H9 (cell line): ENCODE results near the gene GRID2. TPM values are rescaled to one million over a fixed set of nuclear protein-coding genes. Genes with fewer than 3 reads are reported as not detected.

Experiments used
- DNase-seq: peaks from one replicate; pipeline ENCODE4 v3.0.0-alpha.2; 2017
- H2AFZ ChIP-seq: one replicate; pipeline ENCODE4 v1.6.1; 2013; ENCODE audit warnings: mild to moderate bottlenecking, low read length, control low read depth, moderate library complexity
- H2AK5ac ChIP-seq: 2 replicates; pipeline ENCODE4 v1.6.1; 2013; ENCODE audit warnings: low read length, control low read depth, mixed read lengths; ENCODE audit not compliant: insufficient read length
- H2BK120ac ChIP-seq: one replicate; pipeline ENCODE4 v1.6.1; 2013; ENCODE audit warnings: low read depth, mild to moderate bottlenecking, low read length, control low read depth, inconsistent platforms; ENCODE audit not compliant: poor library complexity, severe bottlenecking
- H2BK12ac ChIP-seq: 2 replicates; pipeline ENCODE4 v1.6.1; 2013; ENCODE audit warnings: low read length, control low read depth, mixed read lengths, low read depth; ENCODE audit not compliant: insufficient read length
- H2BK15ac ChIP-seq: 2 replicates; pipeline ENCODE4 v1.6.1; 2013; ENCODE audit warnings: low read depth, low read length, control low read depth
- H2BK20ac ChIP-seq: one replicate; pipeline ENCODE4 v1.6.1; 2013; ENCODE audit warnings: low read depth, mild to moderate bottlenecking, low read length, control low read depth, inconsistent platforms; ENCODE audit not compliant: poor library complexity, severe bottlenecking
- H2BK5ac ChIP-seq: 2 replicates; pipeline ENCODE4 v1.6.1; 2013; ENCODE audit warnings: low read length, control low read depth, mixed read lengths; ENCODE audit not compliant: insufficient read length
- H3K14ac ChIP-seq: 2 replicates; pipeline ENCODE4 v1.6.1; 2013; ENCODE audit warnings: low read length, control low read depth; ENCODE audit not compliant: insufficient read depth
- H3K18ac ChIP-seq: 2 replicates; pipeline ENCODE4 v1.6.1; 2013; ENCODE audit warnings: low read depth, mild to moderate bottlenecking, mixed read lengths, low read length, control low read depth; ENCODE audit not compliant: insufficient read length
- H3K23ac ChIP-seq: 2 replicates; pipeline ENCODE4 v1.6.1; 2013; ENCODE audit warnings: low read length, control low read depth, mixed read lengths, low read depth; ENCODE audit not compliant: insufficient read length
- H3K23me2 ChIP-seq: 2 replicates; pipeline ENCODE4 v1.6.1; 2013; ENCODE audit warnings: low read depth, mild to moderate bottlenecking, mixed read lengths, low read length, control low read depth; ENCODE audit not compliant: insufficient read length, poor library complexity, severe bottlenecking
- H3K27ac ChIP-seq: 2 replicates; pipeline ENCODE4 v1.5.1; 2013; ENCODE audit warnings: low read length, control low read depth, mixed read lengths, low read depth; ENCODE audit not compliant: insufficient read length
- H3K27me3 ChIP-seq: 2 replicates; pipeline ENCODE4 v1.6.1; 2013; ENCODE audit warnings: low read length, control low read depth, inconsistent platforms; ENCODE audit not compliant: insufficient read depth
- H3K4ac ChIP-seq: 2 replicates; pipeline ENCODE4 v1.6.1; 2013; ENCODE audit warnings: low read depth, mild to moderate bottlenecking, control low read depth, inconsistent platforms, low read length, moderate library complexity
- H3K4me1 ChIP-seq: 2 replicates; pipeline ENCODE4 v1.6.1; 2013; ENCODE audit warnings: low read length, control low read depth, inconsistent platforms; ENCODE audit not compliant: insufficient read depth
- H3K4me2 ChIP-seq: 2 replicates; pipeline ENCODE4 v1.6.1; 2013; ENCODE audit warnings: low read length, control low read depth, mixed read lengths; ENCODE audit not compliant: insufficient read length, insufficient read depth
- H3K56ac ChIP-seq: 2 replicates; pipeline ENCODE4 v1.6.1; 2013; ENCODE audit warnings: low read depth, mild to moderate bottlenecking, mixed read lengths, low read length, control low read depth; ENCODE audit not compliant: insufficient read length
- H3K79me1 ChIP-seq: 2 replicates; pipeline ENCODE4 v1.6.1; 2013; ENCODE audit warnings: low read depth, mild to moderate bottlenecking, moderate library complexity, low read length, control low read depth, inconsistent platforms; ENCODE audit not compliant: insufficient read depth, poor library complexity, severe bottlenecking
- H3K79me2 ChIP-seq: 2 replicates; pipeline ENCODE4 v1.6.1; 2013; ENCODE audit warnings: low read length, control low read depth, inconsistent platforms; ENCODE audit not compliant: insufficient read depth
- H3K9ac ChIP-seq: 2 replicates; pipeline ENCODE4 v1.6.1; 2013; ENCODE audit warnings: low read length, control low read depth, mixed read lengths; ENCODE audit not compliant: insufficient read length; ENCODE audit errors: extremely low read depth
- H3K9me3 ChIP-seq: one replicate; pipeline ENCODE4 v1.6.1; 2013; ENCODE audit warnings: low read depth, low read length, inconsistent platforms; ENCODE audit not compliant: control insufficient read depth
- H3T11ph ChIP-seq: one replicate; pipeline ENCODE4 v1.6.1; 2013; ENCODE audit warnings: mild to moderate bottlenecking, low read length, control low read depth, inconsistent platforms
- H4K20me1 ChIP-seq: one replicate; pipeline ENCODE4 v1.6.1; 2013; ENCODE audit not compliant: control insufficient read depth, insufficient read length, insufficient read depth
- H4K5ac ChIP-seq: 2 replicates; pipeline ENCODE4 v1.6.1; 2013; ENCODE audit warnings: low read depth, mild to moderate bottlenecking, mixed read lengths, low read length, control low read depth; ENCODE audit not compliant: insufficient read length
- H4K8ac ChIP-seq: replicated peaks from 2 replicates; pipeline ENCODE4 v1.6.1; 2013; ENCODE audit warnings: low read length, control low read depth, mixed read lengths, low read depth; ENCODE audit not compliant: insufficient read length
- H4K91ac ChIP-seq: 2 replicates; pipeline ENCODE4 v1.6.1; 2013; ENCODE audit warnings: low read depth, mild to moderate bottlenecking, moderate library complexity, mixed read lengths, low read length, control low read depth; ENCODE audit not compliant: insufficient read length
- H3K27ac Mint-ChIP-seq, 3 experiments: 2 replicates in 2 of 3; 3 replicates in 1 of 3; pipeline ENCODE4 v1.8.0; 2020 to 2021; ENCODE audit warnings: mixed read lengths in 3 of 3, mild to moderate bottlenecking in 1 of 3, moderate library complexity in 1 of 3
- H3K27me3 Mint-ChIP-seq: 2 replicates; pipeline ENCODE4 v1.8.0; 2021; ENCODE audit warnings: low read depth, mild to moderate bottlenecking, moderate library complexity, mixed read lengths
- H3K36me3 Mint-ChIP-seq, 3 experiments: 2 replicates in 2 of 3; 3 replicates in 1 of 3; pipeline ENCODE4 v1.8.0; 2020 to 2021; ENCODE audit warnings: low read depth in 3 of 3, mixed read lengths in 3 of 3; ENCODE audit not compliant: insufficient read depth in 1 of 3
- H3K4me1 Mint-ChIP-seq, 2 experiments: 2 replicates each; pipeline ENCODE4 v1.8.0; 2020; ENCODE audit warnings: mixed read lengths in 2 of 2
- H3K4me3 Mint-ChIP-seq, 2 experiments: 2 replicates in 1 of 2; 3 replicates in 1 of 2; pipeline ENCODE4 v1.8.0; 2020 to 2021; ENCODE audit warnings: mild to moderate bottlenecking in 2 of 2, mixed read lengths in 2 of 2, moderate library complexity in 1 of 2
- H3K9me3 Mint-ChIP-seq, 2 experiments: 2 replicates in 1 of 2; 3 replicates in 1 of 2; pipeline ENCODE4 v1.8.0; 2020; ENCODE audit warnings: mild to moderate bottlenecking in 2 of 2, mixed read lengths in 2 of 2, moderate library complexity in 1 of 2
- WGBS: extraction: QIAGEN DNeasy Blood & Tissue Kit; methylation state at CpG from one replicate; pipeline ENCODE4 v1.1.7; 2013; ENCODE audit warnings: missing lambda C conversion rate, low lambda C conversion rate, mixed read lengths; ENCODE audit not compliant: insufficient read length; ENCODE audit errors: extremely low coverage; 5-methylcytosine and 5-hydroxymethylcytosine counted together
- total RNA-seq: library from RNA; stranded (reverse); gene quantifications from 2 replicates; pipeline ENCODE4 v1.2.1, GENCODE V29; 2021
- TF ChIP-seq, protein P1 (sequence below): fragments of 200-600 bp; sonication (generic); conservative IDR thresholded peaks from 3 replicates; pipeline ENCODE4 v1.8.0; 2021; ENCODE audit warnings: antibody characterized with exemption, mild to moderate bottlenecking

Gene GRID2
- total RNA-seq, 1 experiment from 2014 or later: 21.8 TPM

DNA sequence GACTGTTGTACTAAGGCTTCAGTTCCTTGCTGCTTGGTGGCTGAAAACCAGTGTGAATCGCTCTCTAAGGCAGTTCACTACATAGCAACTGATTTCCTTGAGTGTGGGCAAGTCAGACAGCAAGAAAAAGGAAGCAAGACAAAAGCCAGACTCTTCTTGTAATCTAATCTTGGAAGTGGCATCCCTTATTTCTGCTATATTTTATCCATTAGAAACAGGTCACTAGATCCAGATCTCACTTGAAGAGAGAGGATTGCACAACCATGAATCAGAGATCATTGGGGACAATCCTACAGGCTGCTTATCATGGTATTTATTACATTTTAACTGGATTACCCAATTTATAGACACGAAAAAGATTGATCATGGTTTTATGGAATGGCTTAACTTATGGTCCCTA is 684.5 kb downstream of the GRID2 start:
- H4K5ac ChIP-seq: no peak overlapping the region
- H3K4ac ChIP-seq: no peak overlapping the region
- no peak overlapping the region for H2BK5ac ChIP-seq
- H3K9me3 ChIP-seq: no peaks in the 10 kb centered on the region
- no peak overlapping the region for H2AFZ ChIP-seq
- no peaks in the 10 kb centered on the region for H3K79me2 ChIP-seq
- no peaks in the 10 kb centered on the region for H3K79me1 ChIP-seq
- H3K27ac Mint-ChIP-seq: no peak overlapping the region
- no peaks in the 10 kb centered on the region for H3K27me3 Mint-ChIP-seq
- TF ChIP-seq, protein P1, sequence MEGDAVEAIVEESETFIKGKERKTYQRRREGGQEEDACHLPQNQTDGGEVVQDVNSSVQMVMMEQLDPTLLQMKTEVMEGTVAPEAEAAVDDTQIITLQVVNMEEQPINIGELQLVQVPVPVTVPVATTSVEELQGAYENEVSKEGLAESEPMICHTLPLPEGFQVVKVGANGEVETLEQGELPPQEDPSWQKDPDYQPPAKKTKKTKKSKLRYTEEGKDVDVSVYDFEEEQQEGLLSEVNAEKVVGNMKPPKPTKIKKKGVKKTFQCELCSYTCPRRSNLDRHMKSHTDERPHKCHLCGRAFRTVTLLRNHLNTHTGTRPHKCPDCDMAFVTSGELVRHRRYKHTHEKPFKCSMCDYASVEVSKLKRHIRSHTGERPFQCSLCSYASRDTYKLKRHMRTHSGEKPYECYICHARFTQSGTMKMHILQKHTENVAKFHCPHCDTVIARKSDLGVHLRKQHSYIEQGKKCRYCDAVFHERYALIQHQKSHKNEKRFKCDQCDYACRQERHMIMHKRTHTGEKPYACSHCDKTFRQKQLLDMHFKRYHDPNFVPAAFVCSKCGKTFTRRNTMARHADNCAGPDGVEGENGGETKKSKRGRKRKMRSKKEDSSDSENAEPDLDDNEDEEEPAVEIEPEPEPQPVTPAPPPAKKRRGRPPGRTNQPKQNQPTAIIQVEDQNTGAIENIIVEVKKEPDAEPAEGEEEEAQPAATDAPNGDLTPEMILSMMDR: no peak
- no peaks in the 10 kb centered on the region for H3K36me3 Mint-ChIP-seq
- H2BK15ac ChIP-seq: no peak overlapping the region
- no CpG with 5 or more reads among the region's 2 CpGs for WGBS
- H4K20me1 ChIP-seq: no peaks in the 10 kb centered on the region
- no peak overlapping the region for H3K9ac ChIP-seq
- no peak overlapping the region for H3K56ac ChIP-seq
- H3K14ac ChIP-seq: no peak overlapping the region
- no peak overlapping the region for H3K27ac ChIP-seq
- no peak overlapping the region for H2BK120ac ChIP-seq
- no peak overlapping the region for H4K91ac ChIP-seq
- H3K9me3 Mint-ChIP-seq: no peaks in the 10 kb centered on the region
- no peaks in the 10 kb centered on the region for H3K23me2 ChIP-seq
- H2BK12ac ChIP-seq: no peak overlapping the region
- H3K18ac ChIP-seq: no peak overlapping the region
- H3K4me2 ChIP-seq: no peak overlapping the region
- DNase-seq: no peak
- H3K27me3 ChIP-seq: no peaks in the 10 kb centered on the region
- H3K4me1 Mint-ChIP-seq: no peaks in the 10 kb centered on the region
- no peak overlapping the region for H3K23ac ChIP-seq
- H3K4me3 Mint-ChIP-seq: no peak overlapping the region
- H3T11ph ChIP-seq: no peak overlapping the region
- H2AK5ac ChIP-seq: no peak overlapping the region
- no peak overlapping the region for H2BK20ac ChIP-seq
- no peak overlapping the region for H4K8ac ChIP-seq
- no peaks in the 10 kb centered on the region for H3K4me1 ChIP-seq
